NCI-H187 treated with DMSO at 0.1 percent for 48 hours (cell line): ENCODE measurements around the gene IZUMO1.
A peak's percentile ranks its signal among the peaks of the same experiment; 100 is the strongest.
"Not testable (repeated sequence)": the region's sequence is repeated elsewhere in the genome, so short reads cannot be mapped to it uniquely, and the experiment has no call there.

Source experiments
- DNase-seq: peaks from one replicate; lab custom pipeline; 2025; lab: John Stamatoyannopoulos, UW

The IZUMO1 gene

DNA sequence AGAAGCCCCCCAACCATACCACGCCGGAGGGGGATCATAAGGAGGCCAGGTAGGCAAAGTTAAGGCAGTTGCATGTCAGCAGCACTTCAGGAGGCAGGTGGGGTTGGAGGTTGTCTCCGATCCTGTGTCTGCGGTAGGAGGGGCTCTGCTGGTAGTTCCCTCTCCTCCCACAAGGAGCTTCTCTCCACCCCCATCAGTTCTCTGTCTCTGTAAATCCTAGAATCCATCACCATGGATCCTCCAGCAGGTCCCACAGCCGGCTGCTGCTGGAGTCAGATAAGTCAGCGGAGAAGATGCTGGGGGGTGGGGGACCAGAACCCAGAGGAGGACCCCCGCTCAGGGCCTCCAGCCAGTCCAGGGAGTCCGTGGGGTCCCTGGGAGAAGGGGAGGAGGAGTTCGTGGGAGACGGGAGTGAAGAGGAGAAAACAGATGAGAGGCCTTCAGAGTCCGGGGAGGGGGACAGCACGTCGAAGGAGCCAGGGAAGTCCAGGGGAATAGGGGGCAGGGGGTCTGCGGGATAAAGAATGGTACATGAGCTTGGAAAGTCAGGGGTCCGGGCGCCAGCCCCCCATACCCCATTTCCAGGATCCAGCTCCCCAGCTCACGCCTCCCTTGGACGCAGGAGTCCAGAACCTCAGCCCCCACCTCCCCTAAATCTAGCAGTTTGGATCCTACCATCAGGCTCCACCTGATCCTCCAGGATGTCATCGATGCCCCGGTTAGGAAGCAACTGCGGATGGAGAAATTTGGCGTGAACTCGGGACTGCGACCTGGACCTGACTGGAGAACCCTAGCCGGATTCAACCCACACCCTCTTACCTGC, 33.5 kb downstream of the IZUMO1 start:
- DNase-seq, result no peak

DNA sequence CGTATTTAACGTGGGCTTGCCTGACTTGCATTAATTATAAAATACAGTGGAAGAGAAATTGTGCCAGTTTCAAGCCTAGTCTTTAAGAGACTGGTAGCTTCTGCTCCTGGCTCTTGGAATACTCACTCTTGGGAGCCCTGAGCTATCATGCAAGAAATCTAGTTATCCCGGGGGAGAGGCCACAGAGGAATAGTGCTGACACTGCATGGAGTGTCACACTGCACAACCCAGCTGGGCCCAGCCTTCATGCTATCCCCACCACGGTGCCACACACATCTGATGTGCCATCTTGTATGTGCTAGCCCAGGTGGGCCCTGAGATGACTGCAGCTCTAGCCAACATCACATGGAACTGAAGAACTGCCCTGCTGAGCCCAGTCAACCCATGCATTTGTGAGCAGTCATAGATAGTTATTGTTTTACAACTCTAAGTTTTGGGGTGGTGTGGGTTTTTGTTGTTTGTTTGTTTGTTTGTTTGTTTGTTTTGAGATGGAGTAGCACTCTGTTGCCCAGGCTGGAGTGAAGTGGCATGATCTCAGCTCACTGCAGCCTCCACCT, 35.5 kb downstream of the IZUMO1 start:
- no peak for DNase-seq

DNA sequence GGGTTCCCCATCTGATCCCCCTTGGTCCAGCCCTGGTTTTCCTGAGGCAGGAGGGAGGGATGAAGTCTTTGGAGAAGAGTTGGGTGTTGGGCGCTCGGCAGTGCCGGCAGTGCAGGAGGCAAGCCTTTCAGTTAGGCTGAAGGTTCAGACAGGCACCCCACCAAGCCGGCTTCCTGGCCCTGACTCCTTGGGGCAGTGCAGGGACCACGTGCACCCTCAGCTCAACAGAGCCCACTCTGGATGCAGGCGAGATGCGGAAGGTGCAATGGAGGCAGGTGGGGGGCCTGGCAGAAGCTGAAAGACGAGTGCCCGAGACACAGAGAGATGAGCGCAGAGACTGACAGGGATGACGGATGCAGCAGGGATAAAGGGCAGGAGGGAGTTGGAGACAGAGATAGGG, 38.2 kb downstream of the IZUMO1 start:
- no peak for DNase-seq

DNA sequence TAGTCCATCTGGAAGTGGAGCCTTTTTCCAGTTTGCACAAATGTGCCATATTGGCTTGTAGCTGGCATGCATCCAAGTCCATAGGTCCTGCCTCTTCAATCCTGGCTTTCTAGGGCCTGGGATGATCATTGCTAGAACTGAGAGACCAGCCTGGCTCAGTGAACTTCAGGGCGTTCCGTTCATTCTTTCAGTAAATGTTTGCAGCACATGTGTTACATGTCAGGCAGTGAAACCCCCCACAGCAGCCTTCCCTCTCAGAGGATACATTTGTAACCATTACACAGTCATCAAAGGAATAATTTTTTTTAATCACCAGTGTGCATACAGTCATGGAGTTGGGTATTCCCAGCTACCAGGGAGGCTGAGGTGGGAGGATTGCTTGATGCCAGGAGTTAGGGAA, 41.3 kb downstream of the IZUMO1 start:
- no peak for DNase-seq

DNA sequence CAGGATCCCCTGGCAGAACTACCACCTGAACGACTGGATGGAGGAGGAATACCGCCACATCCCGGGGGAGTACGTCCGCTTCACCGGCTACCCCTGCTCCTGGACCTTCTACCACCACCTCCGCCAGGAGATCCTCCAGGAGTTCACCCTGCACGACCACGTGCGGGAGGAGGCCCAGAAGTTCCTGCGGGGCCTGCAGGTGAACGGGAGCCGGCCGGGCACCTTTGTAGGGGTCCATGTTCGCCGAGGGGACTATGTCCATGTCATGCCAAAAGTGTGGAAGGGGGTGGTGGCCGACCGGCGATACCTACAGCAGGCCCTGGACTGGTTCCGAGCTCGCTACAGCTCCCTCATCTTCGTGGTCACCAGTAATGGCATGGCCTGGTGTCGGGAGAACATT, 43.4 kb downstream of the IZUMO1 start:
- DNase-seq, result no peak

DNA sequence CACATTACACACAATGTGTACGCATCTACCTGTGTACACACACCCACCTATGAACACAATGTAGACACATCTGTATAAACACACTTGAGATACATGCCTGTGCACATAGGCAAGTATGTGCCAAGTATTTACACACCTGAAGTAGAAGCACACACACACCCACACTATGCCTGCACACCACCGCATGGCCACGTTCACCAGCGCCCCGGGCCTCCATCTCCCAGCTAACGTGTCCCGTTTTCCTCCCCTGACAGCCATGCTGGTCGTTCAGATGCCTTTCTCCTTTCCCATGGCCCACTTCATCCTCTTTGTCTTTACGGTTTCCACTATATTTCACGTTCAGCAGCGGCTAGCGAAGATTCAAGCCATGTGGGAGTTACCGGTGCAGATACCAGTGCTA, 44.0 kb downstream of the IZUMO1 start:
- no peak for DNase-seq

DNA sequence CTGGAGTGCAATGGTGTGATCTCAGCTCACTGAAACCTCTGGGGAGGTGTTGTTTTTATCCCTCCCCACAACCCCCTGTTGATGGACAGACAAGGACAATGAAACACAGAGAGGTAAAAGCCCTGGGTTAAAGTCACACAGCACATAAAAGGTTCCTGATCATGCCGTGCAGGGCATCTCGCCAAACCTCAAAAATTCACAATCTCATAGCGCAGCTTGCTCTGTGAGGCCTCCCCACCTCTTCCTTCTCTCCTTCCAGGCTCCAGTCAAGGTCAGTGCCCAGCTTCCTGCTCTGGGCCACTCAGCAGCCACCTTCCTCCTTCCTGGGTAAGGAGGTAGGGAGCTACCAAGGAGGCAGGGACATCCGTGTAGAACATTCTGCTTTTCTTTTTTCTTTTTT, 48.7 kb downstream of the IZUMO1 start:
- DNase-seq, result no peak

DNA sequence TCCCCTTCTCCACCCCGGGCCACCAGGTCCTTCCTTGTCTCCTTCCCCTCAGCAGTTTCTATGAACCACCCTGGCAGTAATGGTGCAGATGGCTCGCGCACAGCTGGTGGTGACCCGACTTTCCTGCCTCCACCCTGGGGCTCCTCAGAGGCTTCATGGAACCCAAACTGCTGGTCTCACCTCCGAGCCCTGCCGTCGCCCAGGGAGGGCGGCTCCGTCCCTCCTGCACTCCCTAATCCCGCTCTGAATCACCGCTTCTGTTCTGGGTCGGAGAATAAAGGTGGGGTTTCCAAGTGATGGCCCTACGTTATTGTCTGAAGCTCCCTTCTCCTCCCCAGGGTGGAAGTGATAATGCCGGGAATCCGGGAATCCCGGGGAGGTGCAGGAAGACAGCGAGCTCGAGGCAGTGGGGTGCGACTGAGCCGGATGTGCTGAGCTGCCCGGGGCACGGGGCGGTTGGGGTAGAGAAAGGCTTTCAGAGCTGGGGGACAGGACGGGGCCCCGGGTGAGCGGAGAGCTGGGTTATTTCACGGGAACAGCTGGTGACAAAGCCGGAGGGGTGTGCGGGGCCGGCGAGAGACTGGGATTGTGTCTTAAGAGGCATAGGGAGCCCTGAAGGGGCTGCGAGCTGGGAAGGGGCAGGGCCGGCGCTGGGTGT, 50.2 kb downstream of the IZUMO1 start:
- no peak for DNase-seq

DNA sequence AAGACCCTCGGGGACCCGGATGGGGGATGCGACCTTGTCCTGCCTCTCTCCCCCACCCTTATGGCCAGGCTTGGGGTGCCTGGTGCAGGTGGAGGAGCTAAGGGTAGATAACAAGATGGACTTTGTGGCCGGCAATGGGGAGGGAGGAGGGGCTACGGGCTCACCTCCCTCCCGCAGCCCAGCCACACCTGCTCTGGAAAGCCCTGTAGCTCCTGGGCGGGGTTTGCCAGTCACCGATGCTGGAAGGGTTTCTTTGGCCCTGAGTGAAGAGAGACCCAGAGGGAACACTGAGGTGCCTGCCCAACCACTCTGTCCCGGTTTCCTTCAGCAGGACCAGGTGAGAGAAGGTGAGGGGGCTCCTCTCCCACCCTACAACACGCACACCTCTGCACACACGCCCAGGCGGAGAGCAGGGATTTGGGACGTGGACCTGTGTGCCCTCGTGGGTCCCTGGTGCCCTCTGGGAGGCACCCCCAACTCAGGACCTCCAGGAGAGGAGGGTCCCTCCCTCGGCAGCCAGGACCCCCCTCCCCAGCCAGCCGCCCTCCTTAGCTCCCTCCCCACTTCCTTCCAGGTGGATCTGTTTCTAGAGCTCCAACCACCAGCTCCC, 50.9 kb downstream of the IZUMO1 start, which contains the start of gene FUT2:
TSS of gene FUT2 (plus strand) at position 229 of the 610 bp plus-strand sequence. CDS start 6,986 bp downstream, outside the sequence.
- DNase-seq, result peak; percentile 55

DNA sequence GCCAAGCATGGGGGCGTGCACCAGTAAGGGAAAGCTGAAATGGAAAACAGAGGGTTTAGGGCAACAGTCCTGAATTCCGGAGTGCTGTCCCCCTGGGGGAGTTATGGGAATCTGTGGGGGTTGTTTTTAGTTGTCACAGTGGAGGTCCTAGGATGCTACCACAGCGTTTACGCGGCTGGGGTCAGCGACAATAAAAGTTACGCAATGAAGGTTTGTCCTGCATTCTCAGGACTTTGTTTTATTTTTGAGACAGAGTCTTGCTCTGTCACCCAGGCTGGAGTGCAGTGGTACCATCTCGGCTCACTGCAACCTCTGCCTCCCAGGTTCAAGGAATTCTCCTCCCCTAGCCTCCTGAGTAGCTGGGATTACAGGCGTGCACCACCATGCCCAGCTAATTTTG, 53.1 kb downstream of the IZUMO1 start:
- DNase-seq, result not testable (repeated sequence)
